Peyer's patch (tissue), 4 donors: ENCODE data around the gene PLXNA2.

Source experiments
- CTCF ChIP-seq, 6 experiments: fragments of 450-650 bp in 4 of 6; fragments of 200-600 bp in 2 of 6; sonication (generic) in 1 of 6; IDR thresholded peaks; one replicate each; pipeline ENCODE4 v1.5.1; 2017 to 2019; ENCODE audit warnings: antibody characterized with exemption in 6 of 6, mild to moderate bottlenecking in 3 of 6, moderate library complexity in 1 of 6
- POLR2A ChIP-seq, 2 donors: fragments of 450-650 bp; IDR thresholded peaks; one replicate each; pipeline ENCODE4 v1.5.1; 2017; ENCODE audit warnings: antibody characterized with exemption in 2 of 2, mild to moderate bottlenecking in 2 of 2, moderate library complexity in 2 of 2

- no peak for TF ChIP-seq CTCF (IDR thresholded peaks at IDR 0.05)
- no peak for TF ChIP-seq POLR2A (IDR thresholded peaks at IDR 0.05)
These were observed 10.2 kb upstream of the PLXNA2 start for GRCh38 chr1:208254376-208254775.
